HepG2 (cell line): Measurements from ENCODE around the gene BANK1. TPM values are rescaled to one million over a fixed set of nuclear protein-coding genes. Genes with fewer than 3 reads are reported as not detected.

ENCODE experiments used
- ATAC-seq: fragments of 200-7000 bp; cut with Tn5 transposase; 3 replicates; pipeline ENCODE4 v1.9.1; 2020; ENCODE audit warnings: mild to moderate bottlenecking, moderate library complexity
- BruUV-seq: library from RNA; stranded (reverse); fragments of 400-500 nt; replicated peaks from 2 replicates; lab custom pipeline; 2021; lab: Mats Ljungman, UMichigan
- CTCF ChIA-PET: fragments of 300-600 bp; formaldehyde crosslinking; extraction: SDS; loops from one replicate; lab custom pipeline; 2021; ENCODE audit warnings: low total read pairs, inconsistent platforms, low intra/inter-chr PET ratio; lab: Yijun Ruan, JAX
- POLR2A ChIA-PET: fragments of 350-600 bp; sonication (Branson Sonifier 250); formaldehyde crosslinking; loops from one replicate; lab custom pipeline; 2020; ENCODE audit warnings: antibody characterized with exemption, inconsistent platforms; lab: Yijun Ruan, JAX
- DNase-seq: peaks from one replicate; pipeline ENCODE4 v3.0.0-alpha.2; 2015; ENCODE audit warnings: low spot score
- FAIRE-seq: peaks from 3 replicates; lab custom pipeline; 2011; peaks lifted over from hg19 to GRCh38; lab: Jason Lieb, UNC
- H2AFZ ChIP-seq: one replicate; pipeline ENCODE4 v1.6.1; 2011; ENCODE audit warnings: low read length, inconsistent platforms
- H3K27ac ChIP-seq: fragments of 300-600 bp; 3 replicates; pipeline ENCODE4 v1.8.0; 2011; ENCODE audit warnings: mixed run types, mild to moderate bottlenecking, mixed read lengths, low read length, inconsistent platforms; ENCODE audit not compliant: insufficient read depth; ENCODE audit errors: extremely low read length
- H3K27me3 ChIP-seq, 2 experiments: fragments of 200-600 bp in 1 of 2; 2 replicates in 1 of 2; 3 replicates in 1 of 2; pipeline versions ENCODE4 v1.6.0 to v1.8.0; 2011; ENCODE audit warnings: low read length in 2 of 2, mild to moderate bottlenecking in 2 of 2, moderate library complexity in 2 of 2, inconsistent platforms in 1 of 2; ENCODE audit not compliant: insufficient read depth in 2 of 2, control insufficient read depth in 1 of 2
- H3K36me3 ChIP-seq, 2 experiments: fragments of 200-600 bp in 1 of 2; replicated peaks in 1 of 2; 2 replicates in 1 of 2; 3 replicates in 1 of 2; pipeline versions ENCODE4 v1.5.1 to v1.8.0; 2011; ENCODE audit warnings: low read length in 2 of 2, inconsistent platforms in 1 of 2; ENCODE audit not compliant: insufficient read depth in 2 of 2, control insufficient read depth in 1 of 2
- H3K4me1 ChIP-seq: 2 replicates; pipeline ENCODE4 v1.5.1; 2012; ENCODE audit warnings: low read length, inconsistent platforms; ENCODE audit not compliant: insufficient read depth
- H3K4me2 ChIP-seq: 2 replicates; pipeline ENCODE4 v1.6.0; 2011; ENCODE audit warnings: low read depth, low read length, inconsistent platforms
- H3K4me3 ChIP-seq, 3 experiments: fragments of 200-600 bp in 1 of 3; sonication (generic), shearing (Covaris generic) in 1 of 3; replicated peaks in 1 of 3; 2 replicates each; pipeline ENCODE4 v1.5.1; 2011 to 2016; ENCODE audit warnings: low read length in 3 of 3, inconsistent platforms in 2 of 3, low read depth in 2 of 3, mild to moderate bottlenecking in 2 of 3, control low read depth in 1 of 3, mixed read lengths in 1 of 3; ENCODE audit not compliant: insufficient read depth in 1 of 3
- H3K79me2 ChIP-seq: one replicate; pipeline ENCODE4 v1.6.1; 2011; ENCODE audit warnings: low read length, inconsistent platforms; ENCODE audit not compliant: insufficient read depth
- H3K9ac ChIP-seq: 2 replicates; pipeline ENCODE4 v1.6.0; 2011; ENCODE audit warnings: mild to moderate bottlenecking, low read depth, low read length, inconsistent platforms; ENCODE audit not compliant: insufficient read depth
- H3K9me3 ChIP-seq: 2 replicates; pipeline ENCODE4 v1.5.1; 2012; ENCODE audit warnings: mild to moderate bottlenecking, low read length
- H4K20me1 ChIP-seq: 2 replicates; pipeline ENCODE4 v1.6.0; 2011; ENCODE audit warnings: inconsistent platforms, mild to moderate bottlenecking, low read length, moderate library complexity; ENCODE audit not compliant: insufficient read depth
- DNMT1 ChIP-seq: sonication (generic); formaldehyde crosslinking; IDR thresholded peaks from 2 replicates; pipeline ENCODE4 v1.5.1; 2020; ENCODE audit warnings: mild to moderate bottlenecking, missing genetic modification reagents
- POLR2AphosphoS2 ChIP-seq: IDR thresholded peaks from 2 replicates; pipeline ENCODE4 v1.6.1; 2011; ENCODE audit warnings: low read depth, low read length, improper control_type of control experiment
- ZNF10 ChIP-seq: sonication (generic); formaldehyde crosslinking; IDR thresholded peaks from 2 replicates; pipeline ENCODE4 v1.4.0; 2020; ENCODE audit warnings: mild to moderate bottlenecking, low read depth, missing genetic modification reagents, borderline replicate concordance
- ZNF264 ChIP-seq: sonication (generic); formaldehyde crosslinking; IDR thresholded peaks from 2 replicates; pipeline ENCODE4 v1.4.0; 2020; ENCODE audit warnings: missing genetic modification reagents
- ZNF280D ChIP-seq: sonication (generic); formaldehyde crosslinking; IDR thresholded peaks from 2 replicates; pipeline ENCODE4 v1.5.1; 2020; ENCODE audit warnings: mild to moderate bottlenecking, missing genetic modification reagents
- WGBS: methylation state at CpG from one replicate; pipeline ENCODE4 v1.1.6; 2017; ENCODE audit warnings: low lambda C conversion rate; 5-methylcytosine and 5-hydroxymethylcytosine counted together
- in situ Hi-C: cut with HindIII; loops from 2 replicates; pipeline ENCODE4 v1.10.0; 2017; ENCODE audit warnings: low pct_unique_long_range_greater_than_20kb; ENCODE audit not compliant: extremely low pct_ligation_motif_present
- intact Hi-C: fragments of 100-400 bp; cut with micrococcal nuclease; formaldehyde crosslinking; loops from one replicate; pipeline ENCODE4 v1.10.0; 2022; ENCODE audit not compliant: unreplicated experiment
- polyA plus RNA-seq, 8 experiments: library from polyadenylated mRNA; depleted of rRNA in 3 of 8; stranded (reverse) in 7 of 8; unstranded in 1 of 8; fragments of >200 nt; fragmentation: Illumina TruSeq in 4 of 8; extraction: Trizol in 4 of 8; gene quantifications; 2 replicates each; pipeline versions ENCODE4 v1.2.1 to v1.2.3, GENCODE V29; 2011 to 2016; ENCODE audit warnings: low read depth in 4 of 8, missing spikeins in 1 of 8, mixed read lengths in 1 of 8; ENCODE audit not compliant: insufficient read depth in 1 of 8
- total RNA-seq, 5 experiments: library from RNA; depleted of rRNA; stranded (reverse); fragments of >200 nt; fragmentation: Illumina TruSeq; extraction: Trizol; gene quantifications; 2 replicates each; pipeline ENCODE4 v1.2.3, GENCODE V29; 2016; ENCODE audit warnings: low read depth in 1 of 5

BANK1 gene
- total and polyA plus RNA-seq, 2 of the 13 experiments (the other 11 are each of a cell fraction or from before 2014, with no cell fraction given), result 0.15 TPM; not detected in 1

GRCh38 chr4:101967697-101968346 lies 177.3 kb downstream of the BANK1 start (continued):
- TF ChIP-seq ZNF280D, result no peak
- TF ChIP-seq ZNF264 (CRISPR knock-in tag), result no peak
- TF ChIP-seq DNMT1 (CRISPR knock-in tag), result no peak
- TF ChIP-seq POLR2AphosphoS2, result no peak

DNA sequence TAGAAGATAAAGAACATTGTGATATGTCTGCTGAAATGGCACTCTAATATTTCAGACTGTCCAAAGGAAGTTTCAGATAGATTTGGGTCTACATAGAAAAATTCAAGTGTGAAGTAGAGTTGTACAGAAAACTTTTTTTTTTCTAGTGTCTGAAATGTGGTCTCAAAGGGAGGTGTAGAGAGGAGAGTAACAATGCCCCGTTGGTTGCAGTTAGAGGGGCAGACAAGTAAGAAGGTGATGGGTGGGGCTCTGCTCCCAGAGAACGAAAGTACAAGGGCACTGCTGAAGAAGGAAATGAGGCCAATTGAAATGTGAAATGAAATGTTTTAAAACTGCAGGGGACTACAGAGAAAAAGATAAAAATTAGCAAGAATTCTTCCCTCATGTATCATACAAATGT lies 177.8 kb downstream of the BANK1 start:
- intact Hi-C loops (no loop called here), in situ Hi-C loops (no loop called here)
- no peak overlapping the region for H3K4me2 ChIP-seq
- CTCF ChIA-PET, result no interaction called here
- no peak for DNase-seq
- no peak overlapping the region for H3K9ac ChIP-seq
- H3K4me3 ChIP-seq, result no peak overlapping the region
- H3K79me2 ChIP-seq, result no peaks in the 10 kb centered on the region
- no peaks in the 10 kb centered on the region for H4K20me1 ChIP-seq
- no peaks in the 10 kb centered on the region for H3K36me3 ChIP-seq
- POLR2A ChIA-PET, result no interaction called here
- no TSS peak for BruUV-seq
- no peak overlapping the region for H3K27ac ChIP-seq
- 3% methylated on average over 2 of the region's 2 CpGs for WGBS
- no peak for TF ChIP-seq ZNF10 (CRISPR knock-in tag)
- TF ChIP-seq, all 625 proteins: peak for 0
- no peak overlapping the region for H2AFZ ChIP-seq
- no peaks in the 10 kb centered on the region for H3K9me3 ChIP-seq
- H3K4me1 ChIP-seq, result peaks cover 6% of the 10 kb centered on the region; the same call in 1 of the 2 replicates
- FAIRE-seq (no peak), ATAC-seq (no peak)
- no peaks in the 10 kb centered on the region for H3K27me3 ChIP-seq
